SK-N-MC (cell line): ENCODE data around the gene BICD2.

Source experiments
- EZH2 ChIP-seq: fragments of 200-600 bp; sonication (generic); IDR thresholded peaks from one replicate; pipeline ENCODE4 v1.6.1; 2017; ENCODE audit warnings: antibody characterized with exemption
- FOXP2 ChIP-seq: optimal IDR thresholded peaks from 2 replicates; pipeline ENCODE3; 2011; ENCODE audit warnings: mild to moderate bottlenecking, moderate library complexity; ENCODE audit not compliant: insufficient read depth; ENCODE audit errors: extremely low read length, control extremely low read depth
- POLR2AphosphoS5 ChIP-seq: IDR thresholded peaks from 2 replicates; pipeline ENCODE4 v1.6.1; 2012; ENCODE audit warnings: mild to moderate bottlenecking, low read depth, low read length, borderline replicate concordance

- no peak for TF ChIP-seq POLR2AphosphoS5
- no peak for TF ChIP-seq EZH2
- TF ChIP-seq FOXP2, result no peak
Measured at GRCh38 chr9:92709240-92709639, 55.4 kb downstream of the BICD2 start.
